ENCODE results near the gene VAV3. TPM values are rescaled to one million over a fixed set of nuclear protein-coding genes. Genes with fewer than 3 reads are reported as not detected.

VAV3 gene
- total RNA-seq, 1 donor from 2014 or later: 1.1 TPM

DNA sequence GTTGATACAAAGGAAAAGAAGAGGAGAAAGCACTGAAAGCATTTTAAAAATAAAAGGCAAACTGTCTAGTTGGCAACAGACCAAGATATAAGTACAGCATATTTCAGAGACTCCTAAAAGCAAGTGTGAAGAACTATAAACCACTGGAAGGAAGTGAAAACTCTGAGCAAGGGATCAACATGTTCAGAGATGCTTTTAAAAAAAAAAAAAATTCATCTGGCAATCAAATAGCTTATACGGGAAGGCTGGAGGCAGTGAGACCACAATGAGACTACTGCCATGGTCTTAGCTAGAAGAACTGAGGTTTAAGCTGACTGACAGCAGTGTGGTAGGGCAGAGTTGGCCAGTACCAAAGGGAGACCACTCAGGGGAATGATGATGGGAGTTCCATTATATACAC lies 124.3 kb downstream of the VAV3 start:
- DNase-seq (ENCODE audit: low read depth, low spot score): no peak

DNA sequence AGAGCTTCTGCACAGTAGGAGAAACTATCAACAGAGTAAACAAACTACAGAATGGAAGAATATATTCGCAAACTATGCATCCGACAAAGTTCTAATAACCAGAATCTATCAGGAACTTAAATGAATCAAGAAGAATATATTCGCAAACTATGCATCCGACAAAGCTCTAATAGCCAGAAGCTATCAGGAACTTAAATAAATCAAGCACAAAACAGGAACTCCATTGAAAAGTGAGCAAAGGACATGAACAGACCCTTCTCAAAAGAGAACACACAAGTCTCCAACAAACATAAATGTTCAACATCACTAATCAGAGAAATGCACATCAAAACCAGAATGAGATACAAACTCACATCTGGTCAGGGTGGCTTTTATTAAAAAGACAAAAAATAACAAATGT lies 126.9 kb downstream of the VAV3 start:
- no peak for DNase-seq (ENCODE audit: low read depth, low spot score)

- DNase-seq (ENCODE audit: low read depth, low spot score): no peak
These were observed 129.8 kb downstream of the VAV3 start for GRCh38 chr1:107835151-107835670.

DNA sequence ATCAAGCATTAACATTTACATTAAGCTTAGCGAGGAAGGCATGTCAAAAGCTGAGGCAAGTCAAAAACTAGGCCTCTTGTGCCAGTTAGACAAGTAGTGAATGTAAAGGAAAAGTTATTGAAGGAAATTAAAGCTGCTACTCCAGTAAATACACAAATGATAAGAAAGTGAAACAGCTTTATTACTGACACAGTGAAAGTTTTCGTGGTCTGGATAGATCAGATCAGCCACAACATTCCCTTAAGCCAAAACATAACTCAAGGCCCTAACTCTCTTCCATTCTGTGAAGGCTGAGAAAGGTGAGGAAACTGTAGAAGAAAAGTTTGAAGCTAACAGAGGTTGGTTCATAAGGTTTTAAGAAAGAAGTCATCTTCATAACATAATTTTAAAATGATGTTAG lies 131.9 kb downstream of the VAV3 start:
- no peak for DNase-seq (ENCODE audit: low read depth, low spot score)

GRCh38 chr1:107831921-107832320 lies 133.1 kb downstream of the VAV3 start:
- no peak for DNase-seq (ENCODE audit: low read depth, low spot score)

DNA sequence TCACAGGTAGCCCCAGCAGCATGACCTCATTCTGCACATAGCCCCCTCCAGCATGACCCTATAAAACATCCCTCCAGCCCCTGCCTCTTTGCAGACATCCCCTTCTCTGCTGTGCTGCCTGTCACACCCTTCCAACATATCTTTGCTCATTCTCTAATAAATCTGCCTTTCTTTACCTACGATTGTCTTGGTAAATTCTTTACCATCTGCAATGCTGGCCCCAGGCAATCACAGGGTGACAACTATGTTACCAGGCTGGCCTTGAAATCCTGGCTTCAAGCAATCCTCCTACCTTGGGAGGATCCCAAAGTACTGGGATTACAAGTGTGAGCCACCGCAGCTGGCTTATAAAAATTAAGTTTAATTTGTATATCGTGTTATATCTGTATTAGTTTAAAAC lies 134.5 kb downstream of the VAV3 start:
- no peak for DNase-seq (ENCODE audit: low read depth, low spot score)

DNA sequence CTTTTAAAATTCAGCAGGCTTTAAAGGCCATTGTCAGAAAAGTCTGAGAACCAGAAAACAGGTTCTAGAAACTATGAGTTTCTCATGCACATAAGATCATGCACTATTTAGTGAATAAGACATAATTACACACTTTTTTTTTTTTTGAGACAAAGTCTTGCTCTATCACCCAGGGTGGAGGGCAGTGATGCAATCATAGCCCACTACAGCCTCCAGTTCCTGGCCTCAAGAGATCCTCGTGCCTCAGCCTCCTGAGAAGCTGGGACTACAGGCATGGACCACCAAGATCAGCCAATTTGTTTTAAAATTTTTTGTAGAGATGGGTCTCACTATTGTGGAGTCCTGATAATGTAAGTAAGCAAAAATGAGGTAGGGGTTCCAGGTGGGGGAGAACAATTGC lies 134.9 kb downstream of the VAV3 start:
- DNase-seq (ENCODE audit: low read depth, low spot score): no peak

GRCh38 chr1:107829036-107829770 lies 135.8 kb downstream of the VAV3 start:
- no peak for DNase-seq (ENCODE audit: low read depth, low spot score)

GRCh38 chr1:107824946-107825345 lies 140.0 kb downstream of the VAV3 start:
- no peak for DNase-seq (ENCODE audit: low read depth, low spot score)

- no peak for DNase-seq (ENCODE audit: low read depth, low spot score)
These were observed 143.6 kb downstream of the VAV3 start for GRCh38 chr1:107821340-107821739.

DNA sequence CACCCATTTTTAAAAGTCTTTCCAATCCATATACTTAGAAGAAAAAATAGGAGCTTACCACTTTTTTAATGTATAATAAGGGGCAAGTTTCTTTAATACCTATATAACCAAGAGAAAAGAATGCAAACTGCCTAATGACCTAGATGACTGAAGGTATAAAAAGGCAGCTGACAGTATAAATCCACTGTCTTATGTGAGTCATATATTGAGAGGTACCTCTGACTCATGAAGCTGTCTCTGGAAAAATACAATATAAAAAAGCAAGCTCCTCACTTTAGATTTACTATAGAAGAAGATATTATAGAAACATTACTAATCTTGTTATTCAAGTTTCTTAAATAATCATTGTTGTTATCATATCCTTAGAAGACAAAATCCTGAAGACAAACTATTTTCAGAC lies 144.2 kb downstream of the VAV3 start:
- no peak for DNase-seq (ENCODE audit: low read depth, low spot score)

GRCh38 chr1:107817935-107818334 lies 147.0 kb downstream of the VAV3 start:
- DNase-seq (ENCODE audit: low read depth, low spot score): no peak

DNA sequence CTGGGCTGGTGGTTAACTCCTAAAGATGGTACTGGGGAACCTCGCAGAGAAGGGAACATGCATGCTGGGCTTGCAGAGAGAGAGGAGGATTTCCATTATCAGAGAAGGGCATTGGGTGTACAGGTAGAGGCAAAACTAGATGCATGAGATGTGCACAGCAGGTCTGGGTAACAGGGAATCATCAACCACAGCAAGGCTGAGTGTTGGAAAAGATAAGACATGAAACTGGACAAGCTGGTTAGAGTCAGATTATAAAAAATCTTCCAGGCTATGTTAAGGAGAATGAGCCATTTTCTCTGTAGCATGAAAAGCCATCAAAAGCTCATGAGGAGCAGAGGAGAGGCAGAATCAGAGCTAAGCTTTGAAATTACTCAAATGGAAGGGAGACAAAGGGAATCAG lies 147.8 kb downstream of the VAV3 start:
- no peak for DNase-seq (ENCODE audit: low read depth, low spot score)

GRCh38 chr1:107810291-107810951 lies 154.6 kb downstream of the VAV3 start:
- no peak for DNase-seq (ENCODE audit: low read depth, low spot score)

- DNase-seq (ENCODE audit: low read depth, low spot score): no peak
These were observed 157.1 kb downstream of the VAV3 start for GRCh38 chr1:107807855-107808254.

GRCh38 chr1:107807405-107807804 lies 157.6 kb downstream of the VAV3 start:
- DNase-seq (ENCODE audit: low read depth, low spot score): no peak

GRCh38 chr1:107806902-107807301 lies 158.1 kb downstream of the VAV3 start:
- DNase-seq (ENCODE audit: low read depth, low spot score): no peak

DNA sequence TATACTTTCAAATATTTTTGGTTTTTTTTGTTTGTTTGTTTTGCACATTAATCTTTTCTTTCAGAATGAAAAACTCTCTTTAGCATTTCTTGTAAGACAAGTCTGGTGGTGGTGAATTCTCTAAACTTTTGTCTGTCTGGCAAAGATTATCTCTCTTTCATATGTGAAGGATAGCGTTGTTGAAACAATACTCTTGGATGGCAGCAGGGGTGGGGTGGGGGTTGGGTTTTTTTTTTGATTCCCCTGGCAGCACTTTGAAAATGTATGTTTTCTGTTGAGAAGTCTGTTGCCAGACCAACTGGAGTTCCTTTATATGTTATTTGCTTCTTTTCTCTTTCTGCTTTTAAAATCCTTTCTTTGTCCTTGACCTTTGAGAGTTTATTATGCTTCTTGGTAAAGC lies 160.2 kb downstream of the VAV3 start:
- DNase-seq (ENCODE audit: low read depth, low spot score): no peak

DNA sequence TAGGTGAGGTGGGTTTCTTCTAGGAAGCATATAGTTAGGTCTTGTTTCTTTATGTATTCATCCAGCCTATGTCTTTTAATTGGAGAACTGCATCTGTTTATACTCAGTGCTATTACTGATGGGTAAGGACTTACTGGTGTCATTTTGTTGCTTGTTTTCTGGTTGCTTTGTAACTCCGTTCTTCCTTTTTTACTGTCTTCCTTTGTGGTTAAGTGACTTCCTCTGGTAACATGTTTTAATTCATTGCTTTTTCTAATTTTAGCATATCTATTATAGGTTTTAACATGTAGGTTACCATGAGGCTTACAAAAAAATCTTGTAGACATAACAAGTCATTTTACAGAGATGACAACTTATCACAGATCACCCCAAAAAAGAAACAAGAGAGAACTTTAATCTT lies 160.8 kb downstream of the VAV3 start:
- DNase-seq (ENCODE audit: low read depth, low spot score): no peak

GRCh38 chr1:107803579-107803978 lies 161.4 kb downstream of the VAV3 start:
- DNase-seq (ENCODE audit: low read depth, low spot score): no peak

DNA sequence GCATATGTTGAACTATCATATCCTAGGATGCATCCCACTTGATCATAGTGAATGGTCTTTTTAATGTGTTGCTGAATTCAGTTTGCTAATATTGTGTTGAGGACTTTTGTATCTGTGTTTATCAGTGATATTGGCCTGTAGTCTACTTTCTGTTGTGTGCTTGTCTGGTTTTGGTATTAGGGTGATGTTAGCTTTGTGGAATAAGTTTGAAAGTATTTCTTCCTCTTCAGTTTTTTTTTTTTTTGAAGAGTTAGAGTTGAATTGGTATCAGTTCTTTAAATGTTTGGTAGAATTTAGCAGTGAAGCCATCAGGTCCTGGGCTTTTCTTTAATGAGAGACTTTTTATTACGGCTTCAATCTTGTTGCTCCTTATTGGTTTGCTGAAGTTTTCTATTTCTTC lies 162.3 kb downstream of the VAV3 start:
- DNase-seq (ENCODE audit: low read depth, low spot score): no peak

- no peak for DNase-seq (ENCODE audit: low read depth, low spot score)
These were observed 169.0 kb downstream of the VAV3 start for GRCh38 chr1:107795994-107796393.

DNA sequence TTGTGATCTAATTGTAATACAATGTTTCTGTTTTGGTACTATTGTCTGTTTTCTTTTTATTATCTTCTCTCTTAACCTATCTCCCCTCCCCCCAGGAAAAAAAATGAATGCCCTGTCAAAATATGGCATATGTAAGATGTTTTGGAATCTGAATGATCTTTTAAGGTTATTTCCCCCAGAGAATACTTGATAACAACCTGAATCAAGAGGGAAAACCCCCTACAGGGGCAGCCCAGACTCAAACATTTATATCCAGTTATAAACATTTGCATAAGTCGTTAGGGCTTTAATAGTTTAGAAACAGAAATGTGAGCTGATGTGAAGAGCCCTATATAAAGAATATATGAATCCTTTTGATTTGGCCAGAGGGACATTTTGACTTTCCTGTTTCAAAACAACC lies 169.5 kb downstream of the VAV3 start:
- DNase-seq (ENCODE audit: low read depth, low spot score): no peak

Measured in pulmonary artery endothelial cell (primary cell).